HG02852 (cell line): ENCODE data around the gene CTBP2.
A peak's percentile ranks its signal among the peaks of the same experiment; 100 is the strongest.

Experiments used
- ATAC-seq: cut with Tn5 transposase; IDR thresholded peaks from one replicate; pipeline ENCODE4 v1.9.1; 2021; ENCODE audit warnings: mild to moderate bottlenecking, moderate library complexity; ENCODE audit not compliant: unreplicated experiment

Gene CTBP2

DNA sequence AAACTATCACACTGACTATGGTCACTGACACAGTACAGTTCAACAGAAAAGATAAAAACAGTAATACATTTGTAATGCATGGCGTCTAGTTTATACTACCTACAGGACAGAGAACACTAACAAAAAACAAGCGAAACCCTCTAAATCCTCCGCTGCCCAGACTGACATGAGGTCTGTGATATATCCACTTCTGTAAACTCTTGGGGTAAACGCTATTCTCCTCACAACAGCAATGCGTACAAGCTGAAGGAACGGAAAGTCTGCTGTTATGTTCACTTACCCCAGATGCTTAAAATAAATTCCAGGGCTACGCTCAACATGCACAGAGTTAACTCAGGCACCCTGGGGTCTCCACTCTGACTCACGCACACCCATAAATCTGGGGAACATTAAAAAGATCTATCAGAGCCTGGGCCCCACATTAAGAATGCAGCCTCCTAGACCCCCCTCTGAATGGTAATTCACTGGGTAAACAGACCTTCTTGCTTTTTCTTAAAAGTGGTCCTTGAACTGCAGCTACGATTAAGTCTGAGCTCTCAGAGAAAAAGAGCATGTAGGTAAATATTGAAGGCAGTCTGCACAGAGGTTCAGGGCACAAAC lies 105.6 kb downstream of the CTBP2 start:
- no peak for ATAC-seq

DNA sequence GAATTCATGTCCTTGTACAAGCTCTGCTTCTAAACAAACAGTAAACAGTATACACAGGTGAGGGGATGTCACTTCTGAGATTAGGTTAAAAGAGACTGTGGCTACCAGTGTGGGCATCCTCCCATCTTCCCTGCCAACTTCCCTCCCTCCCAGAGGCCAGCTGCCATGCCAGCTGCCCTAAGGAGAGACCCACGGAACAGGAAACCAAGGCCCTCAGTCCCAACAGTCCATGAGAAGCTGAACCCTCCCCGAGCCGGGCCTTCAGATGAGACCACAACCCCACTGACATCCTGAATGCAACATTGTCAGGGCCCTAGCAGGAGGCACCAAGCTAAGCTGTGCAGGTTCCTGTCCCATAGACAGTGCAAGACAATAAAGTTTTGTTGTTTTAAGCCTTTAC lies 106.1 kb downstream of the CTBP2 start:
- no peak for ATAC-seq

DNA sequence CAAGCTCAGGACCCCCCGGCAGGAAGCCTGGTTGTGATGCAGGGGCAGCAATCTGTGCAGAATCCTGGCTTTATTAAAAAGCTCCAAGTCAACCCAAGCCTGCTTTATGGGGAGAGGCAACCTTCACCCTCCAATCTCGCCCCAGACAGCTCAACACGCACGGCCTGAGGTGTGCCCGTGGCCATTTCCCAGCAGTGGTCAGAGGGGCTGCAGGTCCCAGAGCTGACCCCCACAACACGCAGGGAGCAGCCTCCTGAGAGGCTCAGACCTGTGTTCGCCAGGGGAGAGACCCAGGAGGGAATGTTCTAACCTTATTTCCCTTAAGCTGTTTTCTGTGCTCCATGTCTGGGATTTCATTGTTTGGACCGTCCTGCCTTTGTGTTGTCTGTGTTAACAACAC lies 108.2 kb downstream of the CTBP2 start:
- ATAC-seq: no peak

DNA sequence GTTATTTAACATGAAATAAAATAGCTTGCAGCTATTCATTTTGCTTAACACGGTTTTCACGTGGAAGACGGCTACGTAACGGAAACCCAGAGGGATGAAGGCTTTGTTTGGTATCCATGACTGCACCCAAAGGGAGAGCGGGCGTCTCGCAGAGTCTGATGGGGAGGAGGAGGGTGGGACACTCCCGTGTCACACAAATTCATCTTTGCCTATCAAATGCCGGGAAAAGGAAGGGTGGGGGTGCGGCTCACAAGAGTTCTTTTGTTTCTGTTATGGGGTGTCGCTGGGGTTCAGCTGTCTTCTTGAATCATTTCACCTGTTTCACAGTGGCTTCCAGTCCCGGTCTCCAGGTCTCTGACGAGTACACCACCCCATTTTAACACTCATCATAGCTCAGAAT lies 110.0 kb downstream of the CTBP2 start:
- ATAC-seq: no peak

DNA sequence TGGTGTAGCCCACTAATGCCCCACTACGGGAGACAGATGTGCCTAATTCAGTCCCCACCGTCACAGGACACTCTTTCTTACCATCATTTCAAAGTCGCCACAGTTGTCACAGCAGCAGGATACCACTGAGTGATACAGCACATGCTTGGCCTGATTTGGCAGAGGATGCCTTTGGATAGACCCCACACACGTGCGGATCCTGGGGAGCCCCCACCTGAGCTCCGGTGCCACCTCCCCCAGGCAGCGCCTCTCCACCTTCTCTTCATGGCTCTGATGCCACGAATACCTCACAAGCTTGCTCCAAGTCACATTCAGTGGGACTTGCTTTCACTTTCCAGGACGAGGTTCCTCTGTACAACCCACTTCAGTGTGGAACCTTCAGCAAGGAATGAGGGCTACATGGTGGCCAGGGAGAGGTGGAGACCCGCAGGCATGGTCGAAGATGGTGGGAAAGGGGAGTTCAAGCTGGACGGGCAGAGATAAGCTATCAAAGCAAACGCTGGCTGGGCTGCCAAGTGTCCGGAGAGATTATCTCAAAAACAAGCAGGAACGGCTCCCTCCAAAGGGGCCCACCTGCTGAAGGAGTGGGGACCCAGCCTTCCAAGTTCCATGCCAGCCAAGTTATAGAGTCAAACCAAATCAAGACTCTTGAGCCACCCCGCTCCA lies 111.0 kb downstream of the CTBP2 start:
- ATAC-seq: no peak

DNA sequence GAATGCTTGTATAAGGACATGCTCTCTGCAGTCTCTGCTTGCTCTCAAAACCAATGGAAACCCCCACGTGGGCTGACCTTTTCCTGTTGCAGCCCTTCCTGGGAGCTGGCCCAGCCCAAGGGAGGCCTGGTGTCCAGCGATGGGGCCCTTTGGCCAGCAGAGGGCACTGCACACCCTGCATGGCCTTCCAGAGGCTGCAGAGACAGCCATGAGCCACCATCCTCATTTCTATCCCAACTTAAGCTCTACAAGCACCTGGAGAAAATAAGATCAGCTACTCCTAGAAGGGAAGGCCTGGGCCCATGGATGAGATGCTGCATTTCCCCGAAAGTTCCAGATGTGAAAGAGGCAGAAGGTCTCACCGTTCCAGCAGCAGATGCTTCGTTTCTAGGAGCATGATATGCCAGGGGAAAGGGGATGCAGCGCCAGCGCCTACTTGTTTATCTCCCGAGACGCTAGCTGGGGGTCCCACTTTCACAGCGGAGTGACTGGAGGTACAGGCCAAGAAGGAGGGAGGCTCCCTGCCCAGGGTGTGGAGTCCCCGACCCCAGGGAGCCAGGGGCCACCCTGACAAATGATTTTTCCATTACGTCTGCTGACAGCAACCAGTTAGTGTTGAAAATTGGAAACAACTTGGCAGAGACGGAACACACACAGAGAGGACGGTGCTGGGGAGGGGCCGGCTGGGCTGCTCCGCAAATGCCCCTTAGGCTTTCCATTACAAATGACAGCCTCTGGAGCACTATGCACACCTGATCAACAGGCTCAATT lies 112.1 kb downstream of the CTBP2 start:
- peak; percentile 93 for ATAC-seq

DNA sequence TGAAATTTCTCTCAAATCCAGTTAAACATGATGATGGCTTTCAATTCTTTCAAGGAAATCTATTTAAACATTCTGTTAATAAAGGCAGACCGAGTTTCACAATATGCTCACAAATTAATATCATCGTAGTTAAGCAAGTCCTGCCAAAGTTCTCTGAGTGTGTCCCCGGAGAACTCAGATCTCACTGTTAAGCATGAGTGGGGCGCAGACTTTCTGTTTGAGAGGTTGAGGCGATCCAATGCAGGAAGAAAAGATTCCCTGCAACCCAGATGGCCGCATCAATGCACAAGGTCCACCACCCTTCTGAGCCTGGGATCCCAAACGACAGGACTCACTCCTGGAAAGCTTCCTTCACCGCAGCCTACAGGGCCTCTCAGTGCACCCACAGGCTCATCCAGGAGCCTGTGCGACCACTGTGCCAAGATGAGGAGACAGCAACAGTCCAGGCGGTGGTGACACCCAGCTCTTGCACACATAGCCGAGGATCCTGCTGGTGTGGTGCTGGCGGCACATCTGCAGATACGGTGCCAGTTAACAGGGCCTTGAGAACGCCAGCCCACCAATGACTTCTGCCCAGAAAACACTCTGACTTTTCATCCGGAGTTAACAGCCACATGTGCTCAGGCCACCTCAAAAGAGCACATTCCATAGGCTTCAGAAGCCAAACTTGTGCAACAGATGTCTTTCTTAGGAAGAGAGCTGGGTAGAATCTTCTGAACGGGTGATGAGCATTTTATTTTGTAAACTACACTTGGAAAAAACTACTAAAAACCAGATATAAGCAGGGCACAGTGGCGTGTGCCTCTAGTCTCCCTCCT lies 116.3 kb downstream of the CTBP2 start:
- ATAC-seq: no peak

DNA sequence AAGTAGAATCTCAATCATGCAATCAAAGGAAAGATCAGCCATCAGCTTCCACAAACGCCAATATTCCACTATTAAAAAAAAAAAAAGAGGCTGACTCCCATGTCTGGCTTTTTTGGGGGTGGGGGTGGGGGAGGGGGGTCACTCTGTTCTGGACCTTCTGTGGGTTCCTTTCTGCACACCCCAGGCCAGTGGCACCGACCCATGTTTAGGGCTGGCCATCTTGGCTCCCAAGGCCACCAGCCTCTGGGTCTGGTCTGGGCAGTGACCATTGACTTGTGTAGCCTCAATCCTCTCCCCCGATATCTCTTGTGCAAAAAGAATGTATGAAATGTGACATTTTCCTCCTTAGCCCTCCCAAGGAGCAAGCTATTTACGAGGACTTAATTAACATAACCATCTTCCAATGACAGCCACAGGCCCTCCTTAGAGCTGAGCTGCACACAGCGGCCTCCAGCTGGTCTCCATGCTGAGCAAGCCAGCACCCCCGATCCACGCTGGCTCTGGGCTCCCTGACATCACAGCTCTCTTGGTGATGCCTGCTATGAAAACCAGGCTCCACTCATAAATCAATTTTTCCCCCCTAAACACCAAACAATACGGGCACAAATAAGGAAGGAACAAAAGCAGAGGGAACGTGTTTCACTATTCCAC lies 118.4 kb downstream of the CTBP2 start:
- ATAC-seq: no peak

DNA sequence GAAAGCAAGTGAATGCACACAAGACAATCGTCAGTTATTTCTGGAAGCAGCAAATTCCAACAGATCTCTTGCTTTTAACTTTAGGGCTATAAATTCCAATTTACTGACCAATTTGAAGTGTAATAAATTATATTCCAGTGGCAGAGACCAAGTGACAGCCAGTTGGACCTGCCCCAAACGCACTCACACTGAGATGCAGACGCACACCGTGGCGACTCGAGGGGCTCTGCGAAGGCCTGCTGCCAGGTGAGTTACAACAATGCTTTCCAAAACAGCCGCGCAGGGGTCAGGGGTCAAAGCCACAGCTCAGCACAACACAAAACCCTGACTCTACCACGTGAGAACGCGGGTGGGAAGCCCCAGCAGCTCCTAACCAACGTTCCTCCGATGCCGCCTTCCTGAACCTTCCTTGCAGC lies 121.0 kb downstream of the CTBP2 start:
- no peak for ATAC-seq

DNA sequence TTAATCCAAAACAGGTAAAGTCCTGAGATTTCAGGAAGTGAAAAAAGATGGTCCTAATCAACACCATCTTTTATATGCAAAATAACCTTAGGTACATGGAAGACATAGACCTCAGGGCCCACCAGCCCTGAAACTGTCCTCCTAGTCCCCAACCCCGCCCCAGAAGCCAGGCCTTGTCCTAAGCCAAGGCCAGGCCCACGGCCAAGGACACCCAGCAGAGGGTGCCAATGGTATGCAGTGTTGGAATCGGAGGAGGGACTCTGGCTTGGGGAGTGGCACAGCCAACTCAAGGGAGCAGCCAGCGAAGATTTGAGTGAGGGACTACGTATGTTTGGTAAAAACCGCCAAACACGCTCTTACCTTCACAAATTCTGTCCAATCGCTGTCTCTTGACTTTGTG lies 121.7 kb downstream of the CTBP2 start:
- ATAC-seq: no peak

DNA sequence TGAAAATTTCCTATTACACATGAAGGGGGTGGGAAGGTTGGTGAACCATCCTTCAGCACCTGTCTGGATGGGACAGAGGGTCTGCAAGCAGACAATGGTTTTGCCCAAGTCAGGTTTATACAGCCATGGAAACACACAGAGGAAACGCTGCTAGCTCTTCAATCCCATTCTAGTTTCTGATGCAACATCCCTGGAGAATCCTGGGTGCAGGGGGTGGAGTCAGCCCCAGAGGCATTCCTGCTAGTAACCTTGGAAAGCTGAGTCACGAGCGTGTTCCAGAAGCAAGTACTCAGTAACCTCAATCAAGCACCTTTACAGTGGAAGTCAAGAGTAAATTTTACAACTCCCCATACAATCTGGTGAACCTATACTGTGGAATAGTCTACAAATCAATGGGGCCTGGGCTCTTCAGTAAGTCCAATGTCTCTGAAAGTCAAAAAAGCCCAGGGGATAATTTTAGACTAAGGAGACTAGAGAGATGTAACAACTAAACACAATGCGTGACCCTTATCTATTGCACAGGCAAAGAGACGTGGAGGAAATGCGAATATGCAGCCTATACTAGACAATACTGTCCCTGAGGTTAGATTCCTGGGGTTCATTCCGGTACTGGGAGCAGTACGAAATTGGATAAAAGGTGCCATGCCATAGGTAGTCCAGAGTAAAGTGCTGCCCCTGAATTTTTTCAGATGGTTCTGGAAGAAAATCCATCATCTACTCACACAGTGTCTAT lies 123.1 kb downstream of the CTBP2 start:
- no peak for ATAC-seq

DNA sequence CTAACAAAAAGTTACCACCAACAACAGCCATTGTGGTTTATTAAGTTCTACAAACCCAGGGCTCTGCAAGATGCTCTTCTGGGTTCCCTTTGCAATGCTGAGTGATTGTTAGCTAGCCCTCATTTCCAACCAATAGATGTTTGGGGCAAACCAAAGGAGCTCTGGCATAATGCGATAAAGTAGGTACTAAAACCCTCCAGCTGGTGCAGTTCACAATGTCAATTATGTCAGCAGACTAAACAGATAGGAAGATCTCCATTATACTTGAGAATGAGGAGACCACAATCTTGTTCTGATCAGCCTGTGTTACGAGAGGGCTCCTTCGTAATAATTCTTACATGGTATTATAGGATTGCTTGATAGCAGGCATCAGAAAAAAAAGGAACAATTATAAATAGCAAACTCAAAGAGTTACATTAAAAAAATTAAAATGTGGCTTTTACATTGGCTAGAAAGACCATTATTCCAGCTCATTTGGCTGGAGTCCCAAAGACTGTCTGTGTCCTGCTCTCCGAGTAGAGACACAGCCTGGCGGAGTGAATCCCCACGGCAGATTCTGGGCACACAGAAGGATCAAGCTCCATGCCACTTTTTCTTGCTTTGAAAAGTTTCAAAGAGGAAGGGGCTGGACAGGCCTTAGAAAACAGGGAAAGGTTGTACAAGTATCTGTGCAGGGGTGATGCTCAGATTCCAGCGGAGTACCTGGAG lies 124.6 kb downstream of the CTBP2 start:
- ATAC-seq: no peak

DNA sequence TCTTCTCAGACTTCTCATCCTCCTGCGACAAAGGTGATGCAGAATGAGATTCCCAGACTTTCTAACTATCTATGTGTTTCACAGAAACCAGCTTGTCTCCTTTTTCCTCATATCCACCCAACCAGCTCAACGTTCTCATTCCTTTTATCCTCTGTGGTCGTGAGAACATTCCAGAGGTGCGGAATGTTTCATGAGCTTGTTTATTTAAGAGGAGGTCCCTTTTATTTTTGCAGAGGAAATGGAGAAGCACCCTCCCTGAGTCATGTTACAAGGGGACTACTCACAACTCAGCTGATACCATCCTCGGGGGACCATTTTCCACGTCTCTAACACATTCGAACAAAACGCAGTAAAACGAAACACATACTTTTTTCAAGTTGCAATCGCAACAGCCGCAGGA lies 125.2 kb downstream of the CTBP2 start:
- ATAC-seq: no peak

DNA sequence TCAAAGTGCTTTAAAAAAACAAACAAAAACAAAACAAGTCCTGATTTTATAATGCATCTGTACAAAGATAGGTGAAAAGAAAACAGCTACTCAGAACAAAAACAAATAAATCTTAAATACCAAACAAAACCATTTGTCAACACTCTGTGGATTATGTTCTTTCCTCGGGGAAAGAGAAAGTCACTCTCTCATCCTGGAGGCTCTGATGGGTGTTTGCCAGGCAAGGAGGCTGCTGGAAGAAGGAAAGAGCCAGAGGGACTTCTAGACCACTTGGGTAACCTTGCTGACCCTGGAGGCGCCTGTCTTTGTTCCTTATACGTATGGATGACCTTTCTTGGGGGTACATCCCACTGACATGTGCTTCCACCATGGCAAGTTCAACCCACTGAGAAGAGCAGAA lies 125.7 kb downstream of the CTBP2 start:
- ATAC-seq: no peak

DNA sequence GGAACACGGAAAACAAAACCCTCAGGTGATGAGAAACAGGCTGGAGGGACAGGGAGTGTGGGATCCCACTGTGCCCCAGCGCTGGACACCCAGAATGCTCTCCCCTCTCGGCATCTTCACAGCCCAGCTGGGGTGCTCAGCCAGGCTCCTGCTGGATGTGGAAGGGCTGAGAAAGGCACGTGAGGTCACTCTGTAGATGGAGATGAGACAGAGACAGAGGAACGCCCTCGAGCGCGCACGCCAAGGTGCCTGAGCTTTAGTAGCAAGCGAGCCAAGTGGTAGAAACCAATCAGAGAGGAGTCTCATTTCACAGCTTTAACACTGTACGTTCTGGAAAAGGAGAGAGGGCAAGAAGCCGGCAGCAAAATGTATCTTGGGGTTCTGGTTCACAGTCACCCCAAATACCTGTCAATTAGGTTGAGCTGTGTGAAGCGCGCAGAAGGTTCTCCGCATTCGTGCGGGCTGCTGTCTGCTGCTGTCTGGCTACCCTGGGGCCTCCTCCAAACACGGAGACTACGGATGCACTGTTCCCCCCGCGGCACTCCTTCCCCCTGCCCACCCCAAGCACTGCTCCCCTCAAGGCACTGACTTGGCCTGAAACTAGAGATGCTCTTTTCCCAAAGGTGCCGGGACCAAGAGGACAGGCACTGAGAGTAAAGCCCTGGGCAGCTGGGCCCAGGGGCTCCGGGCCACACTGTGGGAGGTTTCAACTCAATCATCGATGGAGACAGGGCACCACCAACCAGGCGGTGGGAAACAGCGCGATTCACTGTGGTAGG lies 127.0 kb downstream of the CTBP2 start:
- ATAC-seq: no peak

DNA sequence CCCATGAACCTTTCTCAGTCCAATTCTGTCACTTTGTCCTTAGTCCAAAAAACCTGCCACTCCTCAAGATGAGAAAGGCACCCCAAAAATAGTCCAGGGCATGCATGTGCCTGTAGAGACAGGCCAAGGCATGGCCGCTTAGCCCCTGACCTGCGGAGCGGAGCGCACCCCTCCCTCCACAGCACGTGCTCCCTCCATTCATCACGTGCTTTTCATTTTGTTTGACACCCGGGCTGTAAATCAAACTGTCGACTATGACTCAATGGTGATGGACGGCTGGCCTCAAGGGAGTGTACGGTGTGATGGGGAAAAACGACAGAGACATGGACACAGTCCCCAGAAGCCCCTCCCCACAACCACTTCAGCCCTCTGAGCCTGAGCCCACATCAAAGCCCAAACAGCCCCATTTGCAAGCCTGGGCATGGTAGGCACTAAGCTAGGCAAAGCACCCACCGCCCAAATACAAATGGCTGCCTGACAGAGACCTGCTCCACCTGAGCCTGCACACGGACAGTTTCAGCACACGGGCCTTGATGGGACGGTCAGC lies 127.8 kb downstream of the CTBP2 start:
- no peak for ATAC-seq

DNA sequence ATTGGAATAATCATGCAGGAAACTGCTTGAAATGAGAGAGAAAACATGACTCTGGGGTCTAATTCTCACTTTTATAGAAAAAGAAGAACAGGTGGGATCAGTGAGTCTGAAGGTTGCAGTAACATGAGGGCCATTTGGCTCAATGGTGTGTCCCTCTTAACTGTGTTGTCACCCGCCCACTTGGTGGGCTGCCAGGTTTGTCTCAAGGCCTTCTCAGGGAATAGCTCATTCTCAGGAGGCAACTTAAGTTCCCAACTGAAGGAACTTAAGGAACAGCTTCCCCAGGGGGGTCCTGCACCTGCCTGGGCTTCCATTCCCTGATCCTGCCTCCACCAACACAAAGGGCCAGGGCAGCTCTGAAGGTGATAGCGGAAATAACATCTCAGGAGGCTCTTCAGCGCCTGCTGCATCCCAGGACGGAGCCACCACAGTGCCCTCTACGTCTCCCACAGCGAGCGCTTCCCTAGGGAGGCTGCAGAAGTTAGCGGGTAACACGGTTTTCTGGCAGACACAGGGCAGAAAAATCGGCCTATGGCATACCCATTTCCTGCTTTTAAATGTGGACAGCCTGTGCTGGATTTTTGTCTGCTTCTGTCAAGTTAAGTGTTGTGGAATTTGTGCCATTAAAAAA lies 129.7 kb downstream of the CTBP2 start:
- ATAC-seq: no peak

DNA sequence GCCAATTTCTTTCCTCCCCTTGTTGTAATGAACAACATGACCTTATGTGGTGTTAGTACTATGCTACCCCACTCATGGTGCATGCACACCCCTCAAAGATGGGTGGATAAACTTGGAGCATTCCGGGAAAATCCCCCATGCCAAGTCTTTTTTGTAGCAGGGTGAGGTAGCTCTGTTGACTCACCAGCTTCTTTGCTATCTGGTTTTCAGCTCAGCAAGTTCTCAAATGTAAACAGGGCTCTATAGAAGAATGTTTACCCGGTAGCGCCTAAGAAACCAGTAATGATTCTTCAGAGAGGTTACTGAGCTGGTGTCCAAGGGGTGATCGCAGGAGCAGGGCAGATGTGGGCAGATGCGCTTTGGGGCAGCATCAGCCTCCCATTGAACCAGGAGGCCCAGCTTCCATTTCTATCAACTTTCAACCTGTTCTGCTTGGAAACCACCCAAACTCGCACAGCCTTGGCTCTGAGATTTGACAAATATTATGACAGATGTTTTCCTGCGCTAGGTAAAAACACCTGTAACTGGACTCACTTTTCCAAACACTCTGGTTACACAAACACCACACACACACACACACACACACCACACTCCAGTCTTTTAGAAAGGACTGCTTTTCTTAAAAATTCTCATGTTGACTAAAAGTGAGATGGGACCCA lies 130.7 kb downstream of the CTBP2 start:
- ATAC-seq: no peak
